Body of pancreas (tissue), 4 donors: ENCODE measurements around the gene BRAP. TPM values are rescaled to one million over a fixed set of nuclear protein-coding genes. Genes with fewer than 3 reads are reported as not detected.

ENCODE experiments used
- ATAC-seq: fragments of 150-250 bp; one replicate; pipeline ENCODE4 v1.9.1; 2016
- DNase-seq, 4 donors: peaks; one replicate each; pipeline ENCODE4 v3.0.0-alpha.2; 2019
- H3K27ac ChIP-seq, 4 donors: fragments of 200-600 bp; sonication (generic); 1 replicate in 3 of 4; 2 replicates in 1 of 4; pipeline versions ENCODE4 v1.5.1 to v1.6.1; 2016 to 2019; ENCODE audit warnings: mild to moderate bottlenecking in 1 of 4, mixed read lengths in 1 of 4, moderate library complexity in 1 of 4
- H3K27me3 ChIP-seq, 2 donors: fragments of 200-600 bp; sonication (generic); one replicate each; pipeline ENCODE4 v1.6.0; 2016; ENCODE audit warnings: mild to moderate bottlenecking in 1 of 2
- H3K36me3 ChIP-seq, 2 donors: fragments of 200-600 bp; sonication (generic); replicated peaks in 1 of 2; 2 replicates each; pipeline ENCODE4 v1.5.1; 2016; ENCODE audit warnings: low read depth in 2 of 2; ENCODE audit not compliant: insufficient read depth in 1 of 2
- H3K4me1 ChIP-seq: fragments of 200-600 bp; sonication (generic); one replicate; pipeline ENCODE4 v1.6.0; 2016
- H3K4me3 ChIP-seq, 2 donors: fragments of 200-600 bp; sonication (generic); 1 replicate in 1 of 2; 2 replicates in 1 of 2; pipeline ENCODE4 v1.5.1; 2016 to 2019
- H3K9me3 ChIP-seq, 3 donors: fragments of 200-600 bp; sonication (generic); 1 replicate in 2 of 3; 2 replicates in 1 of 3; pipeline ENCODE4 v1.5.1; 2016
- CTCF ChIP-seq, 7 experiments: fragments of 450-650 bp in 4 of 7; fragments of 200-600 bp in 3 of 7; sonication (generic) in 3 of 7; IDR thresholded peaks; one replicate each; pipeline ENCODE4 v1.5.1; 2016 to 2019; ENCODE audit warnings: antibody characterized with exemption in 7 of 7
- POLR2A ChIP-seq, 3 donors: fragments of 450-650 bp; IDR thresholded peaks; one replicate each; pipeline ENCODE4 v1.6.1; 2016; ENCODE audit warnings: antibody characterized with exemption in 3 of 3, mild to moderate bottlenecking in 2 of 3
- WGBS, 2 donors: methylation state at CpG; one replicate each; pipeline ENCODE4 v1.1.5; 2017; 5-methylcytosine and 5-hydroxymethylcytosine counted together
- intact Hi-C: fragments of 100-400 bp; cut with DNase I; formaldehyde crosslinking; loops from one replicate; pipeline ENCODE4 v1.15.1; 2023
- total RNA-seq, 2 donors: library from RNA; depleted of rRNA; stranded (reverse); fragments of >200 nt; gene quantifications; one replicate each; pipeline ENCODE4 v1.1.0, GENCODE V29; 2016

The BRAP gene
- total RNA-seq, 2 donors from 2014 or later = 5.6 to 8.8 TPM

GRCh38 chr12:111705672-111706071 is 19.9 kb upstream of the BRAP start:
- TF ChIP-seq POLR2A (IDR thresholded peaks at IDR 0.05) (no peak), CTCF (IDR thresholded peaks at IDR 0.05) (no peak)
- no peak for ATAC-seq
- Histone ChIP-seq H3K4me1 (no peaks in the 10 kb centered on the region), H3K36me3 (peaks cover 7 to 16% of the 10 kb centered on the region in 2 donors), H3K4me3 (no peak overlapping the region), H3K9me3 (no peaks in the 10 kb centered on the region), H3K27ac (no peak overlapping the region), H3K27me3 (no peaks in the 10 kb centered on the region)
- DNase-seq = no peak
- intact Hi-C loops = no loop called here
- 72 to 86% methylated on average over 5 of the region's 5 CpGs for WGBS, 2 donors

- Histone ChIP-seq H3K4me1 (no peaks in the 10 kb centered on the region), H3K36me3 (peaks cover 0 to 16% of the 10 kb centered on the region in 2 donors)
Observed at GRCh38 chr12:111699962-111700361, 14.2 kb upstream of the BRAP start.

GRCh38 chr12:111693818-111694217 is 8.1 kb upstream of the BRAP start:
- H3K4me1 ChIP-seq = no peaks in the 10 kb centered on the region
- no peak overlapping the region for H3K27ac ChIP-seq
- H3K36me3 ChIP-seq = peaks cover 0 to 7% of the 10 kb centered on the region in 2 donors
- WGBS, 2 donors = 88 to 94% methylated on average over 5 of the region's 5 CpGs
- no peak for TF ChIP-seq CTCF (IDR thresholded peaks at IDR 0.05)
- TF ChIP-seq POLR2A (IDR thresholded peaks at IDR 0.05) = no peak
- DNase-seq = no peak
- ATAC-seq = no peak
- intact Hi-C loops = no loop called here
- no peaks in the 10 kb centered on the region for H3K9me3 ChIP-seq
- H3K4me3 ChIP-seq = no peak overlapping the region
- no peaks in the 10 kb centered on the region for H3K27me3 ChIP-seq

More at GRCh38 chr12:111699962-111700361, 14.2 kb upstream of the BRAP start:
- Histone ChIP-seq H3K9me3 (no peaks in the 10 kb centered on the region), H3K27me3 (no peaks in the 10 kb centered on the region), H3K4me3 (no peak overlapping the region), H3K27ac (no peak overlapping the region)
- intact Hi-C loops = no loop called here
- TF ChIP-seq CTCF (IDR thresholded peaks at IDR 0.05) (no peak), POLR2A (IDR thresholded peaks at IDR 0.05) (no peak)
- DNase-seq (no peak), ATAC-seq (no peak)
- WGBS, 2 donors = 91 to 94% methylated on average over 2 of the region's 2 CpGs

- no peak overlapping the region for H3K4me3 ChIP-seq
- WGBS, 2 donors = 87 to 91% methylated on average over 11 to 15 of the region's 15 CpGs
- H3K36me3 ChIP-seq = peaks cover 0 to 6% of the 10 kb centered on the region in 2 donors
- no peaks in the 10 kb centered on the region for H3K27me3 ChIP-seq
- TF ChIP-seq POLR2A (IDR thresholded peaks at IDR 0.05) (no peak), CTCF (IDR thresholded peaks at IDR 0.05) (no peak)
- DNase-seq = no peak
- no peak for ATAC-seq
- H3K9me3 ChIP-seq = no peaks in the 10 kb centered on the region
- H3K27ac ChIP-seq = no peak overlapping the region
- intact Hi-C loops = no loop called here
- H3K4me1 ChIP-seq = no peaks in the 10 kb centered on the region
Observed at GRCh38 chr12:111692575-111693210, 6.9 kb upstream of the BRAP start.

GRCh38 chr12:111691262-111691661 is 5.5 kb upstream of the BRAP start:
- TF ChIP-seq POLR2A (IDR thresholded peaks at IDR 0.05) = no peak
- TF ChIP-seq CTCF (IDR thresholded peaks at IDR 0.05) = no peak
- intact Hi-C loops = no loop called here
- Histone ChIP-seq H3K27me3 (no peaks in the 10 kb centered on the region), H3K36me3 (peaks cover 0 to 6% of the 10 kb centered on the region in 2 donors), H3K4me3 (no peak overlapping the region), H3K4me1 (peaks cover 10% of the 10 kb centered on the region), H3K9me3 (no peaks in the 10 kb centered on the region), H3K27ac (no peak overlapping the region)
- no peak for ATAC-seq
- WGBS, 2 donors = 93 to 94% methylated on average over 3 of the region's 3 CpGs
- no peak for DNase-seq
